ENCODE data around the gene EDAR.

EDAR gene

GRCh38 chr2:108988796-108989713, at the start of gene EDAR:
EDAR (minus strand) TSS chr2:108989220; CDS start chr2:108931014, 58,206 bp downstream.
- peak; percentile 29 for ATAC-seq
- H3K4me3 Mint-ChIP-seq, result peak within 1 kb of the TSS; percentile 36
- peaks cover 30% of the 10 kb centered on the region for H3K27me3 Mint-ChIP-seq
- H3K27ac Mint-ChIP-seq, result no peak within 1 kb of the TSS
- no peaks in the 10 kb centered on the region for H3K36me3 Mint-ChIP-seq
- peaks cover 7% of the 10 kb centered on the region for H3K4me1 Mint-ChIP-seq
- no peaks in the 10 kb centered on the region for H3K9me3 Mint-ChIP-seq

GRCh38 chr2:109033171-109033570, 44.2 kb upstream of the EDAR start:
- Mint-ChIP-seq H3K4me1 (peaks cover 16% of the 10 kb centered on the region), H3K27me3 (no peaks in the 10 kb centered on the region), H3K27ac (no peak overlapping the region), H3K9me3 (no peaks in the 10 kb centered on the region), H3K36me3 (no peaks in the 10 kb centered on the region), H3K4me3 (no peak overlapping the region)
- ATAC-seq, result no peak

DNA sequence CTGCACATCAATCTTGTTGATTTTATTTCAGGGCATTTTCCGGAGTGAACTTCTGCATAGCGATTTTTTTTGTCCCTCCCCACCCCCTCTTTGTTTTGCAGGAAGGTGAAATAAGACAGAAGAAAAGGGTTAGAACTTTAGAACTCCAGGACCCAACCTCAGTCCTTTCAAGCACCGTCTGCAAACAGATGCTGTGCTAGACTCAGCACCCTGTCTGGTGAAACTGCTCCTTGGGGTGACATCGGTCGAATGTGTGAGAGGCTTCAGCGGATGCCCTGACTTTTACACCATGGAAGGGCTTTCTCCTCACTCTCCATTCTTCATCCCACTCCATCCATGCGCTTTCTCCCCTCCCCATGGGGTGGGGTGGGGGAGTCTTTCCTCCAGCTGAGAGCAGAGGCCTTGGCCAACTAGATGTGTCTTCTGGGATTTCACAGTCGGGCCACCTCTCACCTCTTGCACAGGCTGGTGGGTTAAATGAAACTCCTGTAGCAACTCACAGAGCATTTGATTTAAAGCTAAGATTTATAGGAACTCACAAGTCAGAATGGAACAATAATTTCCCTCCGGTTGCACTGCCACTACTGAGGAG, 43.3 kb upstream of the EDAR start:
- Mint-ChIP-seq H3K36me3 (no peaks in the 10 kb centered on the region), H3K27ac (peak overlapping the region; percentile 33), H3K27me3 (no peaks in the 10 kb centered on the region), H3K9me3 (no peaks in the 10 kb centered on the region), H3K4me3 (peak overlapping the region; percentile 78), H3K4me1 (peaks cover 16% of the 10 kb centered on the region)
- no peak for ATAC-seq

- no peaks in the 10 kb centered on the region for H3K36me3 Mint-ChIP-seq
- peak; percentile 74 for ATAC-seq
- H3K4me1 Mint-ChIP-seq, result peaks cover 16% of the 10 kb centered on the region
- H3K9me3 Mint-ChIP-seq, result no peaks in the 10 kb centered on the region
- peak overlapping the region; percentile 33 for H3K27ac Mint-ChIP-seq
- no peaks in the 10 kb centered on the region for H3K27me3 Mint-ChIP-seq
- H3K4me3 Mint-ChIP-seq, result peak overlapping the region; percentile 78
Observed at GRCh38 chr2:109031476-109032228, 42.6 kb upstream of the EDAR start.

DNA sequence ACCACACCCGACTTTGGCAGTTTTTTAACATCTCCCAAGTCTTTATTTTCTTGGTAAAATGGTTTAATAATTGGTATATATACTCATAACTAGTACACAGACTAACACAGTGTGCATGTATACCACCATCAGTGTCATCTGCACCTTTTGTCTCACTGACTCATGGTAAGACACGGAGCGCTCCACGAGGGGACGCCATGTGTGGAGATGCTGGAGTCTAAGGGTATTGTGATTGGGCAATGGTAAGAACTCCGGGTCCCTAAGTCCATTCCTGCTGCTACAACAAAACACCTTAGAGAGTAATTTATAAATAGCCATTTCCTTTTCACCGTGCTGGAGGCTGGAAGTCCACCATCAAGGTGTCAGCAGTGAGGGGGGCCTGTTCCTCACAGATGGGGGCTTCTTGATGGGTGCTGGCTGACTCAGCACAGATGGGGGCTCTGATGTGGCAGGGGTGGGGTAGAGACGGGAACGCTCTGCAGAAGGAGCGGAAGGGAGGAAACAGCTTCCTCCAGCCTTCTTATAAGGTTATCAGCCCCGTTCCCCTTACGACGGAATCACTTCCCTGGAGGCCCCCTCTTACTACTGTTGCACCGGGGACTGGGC, 42.0 kb upstream of the EDAR start:
- Mint-ChIP-seq H3K27me3 (no peaks in the 10 kb centered on the region), H3K27ac (peak overlapping the region; percentile 33), H3K9me3 (no peaks in the 10 kb centered on the region), H3K4me1 (peaks cover 16% of the 10 kb centered on the region), H3K36me3 (no peaks in the 10 kb centered on the region), H3K4me3 (peak overlapping the region; percentile 78)
- ATAC-seq, result peak; percentile 22

GRCh38 chr2:109029490-109030201, 40.6 kb upstream of the EDAR start:
- no peaks in the 10 kb centered on the region for H3K36me3 Mint-ChIP-seq
- no peak overlapping the region for H3K4me3 Mint-ChIP-seq
- H3K9me3 Mint-ChIP-seq, result no peaks in the 10 kb centered on the region
- H3K27ac Mint-ChIP-seq, result no peak overlapping the region
- H3K27me3 Mint-ChIP-seq, result no peaks in the 10 kb centered on the region
- peaks cover 16% of the 10 kb centered on the region for H3K4me1 Mint-ChIP-seq
- ATAC-seq, result no peak

DNA sequence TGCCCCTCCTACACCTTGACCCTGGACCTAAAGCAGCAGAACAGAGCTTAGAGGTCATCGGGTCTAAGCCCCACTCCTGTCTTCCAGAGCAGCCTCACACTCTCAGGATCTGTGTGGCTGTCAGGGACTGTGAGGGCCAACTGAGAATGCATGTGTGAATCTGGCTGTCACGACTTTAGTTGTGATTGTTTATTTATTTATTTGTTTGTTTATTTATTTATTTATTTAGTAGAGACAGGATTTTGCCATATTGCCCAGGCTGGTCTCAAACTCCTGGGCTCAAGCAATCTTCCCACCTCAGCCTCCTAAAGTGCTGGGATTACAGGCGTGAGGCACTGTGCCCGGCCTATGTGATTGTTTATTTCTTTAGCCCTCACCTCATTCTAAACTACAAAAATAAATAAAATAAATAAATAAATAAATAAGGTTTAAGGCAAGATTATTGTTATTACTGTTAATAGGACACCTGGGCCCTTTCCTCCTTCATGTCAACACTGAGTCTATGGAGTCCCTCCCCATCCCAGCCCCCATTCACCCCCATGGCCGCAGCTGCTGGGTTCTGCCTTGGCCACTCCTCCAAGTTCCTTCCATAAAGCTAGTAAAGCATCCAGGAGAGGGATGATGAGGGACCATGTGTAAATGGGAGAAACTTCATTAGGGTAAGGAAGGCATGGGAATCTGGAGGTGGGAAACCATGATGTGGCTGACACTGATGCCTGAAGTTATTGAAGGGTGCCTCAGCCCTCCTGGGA, 39.9 kb upstream of the EDAR start:
- Mint-ChIP-seq H3K27ac (no peak overlapping the region), H3K36me3 (no peaks in the 10 kb centered on the region), H3K4me1 (peaks cover 16% of the 10 kb centered on the region), H3K27me3 (no peaks in the 10 kb centered on the region), H3K9me3 (no peaks in the 10 kb centered on the region), H3K4me3 (no peak overlapping the region)
- no peak for ATAC-seq

- Mint-ChIP-seq H3K4me1 (peaks cover 16% of the 10 kb centered on the region), H3K9me3 (no peaks in the 10 kb centered on the region), H3K27me3 (no peaks in the 10 kb centered on the region), H3K36me3 (no peaks in the 10 kb centered on the region), H3K4me3 (no peak overlapping the region), H3K27ac (no peak overlapping the region)
- no peak for ATAC-seq
Observed at GRCh38 chr2:109028277-109028676, 39.3 kb upstream of the EDAR start.

GRCh38 chr2:109027702-109028101, 38.7 kb upstream of the EDAR start:
- no peak for ATAC-seq
- Mint-ChIP-seq H3K36me3 (no peaks in the 10 kb centered on the region), H3K4me3 (no peak overlapping the region), H3K27ac (no peak overlapping the region), H3K9me3 (no peaks in the 10 kb centered on the region), H3K4me1 (peaks cover 16% of the 10 kb centered on the region), H3K27me3 (no peaks in the 10 kb centered on the region)

- Mint-ChIP-seq H3K4me1 (no peaks in the 10 kb centered on the region), H3K36me3 (no peaks in the 10 kb centered on the region), H3K9me3 (no peaks in the 10 kb centered on the region), H3K27ac (no peak overlapping the region), H3K27me3 (peaks cover 20% of the 10 kb centered on the region), H3K4me3 (no peak overlapping the region)
- no peak for ATAC-seq
Observed at GRCh38 chr2:109024477-109024876, 35.5 kb upstream of the EDAR start.

DNA sequence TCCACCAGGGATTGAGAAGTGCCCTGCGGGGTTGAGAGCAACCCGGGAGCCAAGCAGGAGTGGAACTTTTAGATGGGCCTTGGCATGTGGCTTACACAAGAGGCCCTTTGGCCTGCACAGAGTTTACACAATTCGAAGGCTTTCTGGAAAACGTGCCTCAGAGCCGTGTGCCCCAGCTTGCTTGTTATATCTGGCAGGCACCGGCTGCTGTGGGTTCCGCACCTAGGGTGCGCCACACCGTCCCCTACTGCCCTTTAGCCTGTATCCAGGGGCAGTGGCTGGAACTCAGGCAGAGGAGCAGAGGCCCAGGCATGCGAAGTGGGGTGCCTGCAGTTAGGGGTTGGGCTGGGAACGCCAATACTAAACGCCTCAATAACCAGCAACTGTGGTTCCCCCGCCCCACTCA, 32.9 kb upstream of the EDAR start:
- H3K36me3 Mint-ChIP-seq, result no peaks in the 10 kb centered on the region
- H3K9me3 Mint-ChIP-seq, result no peaks in the 10 kb centered on the region
- no peak for ATAC-seq
- no peak overlapping the region for H3K4me3 Mint-ChIP-seq
- no peak overlapping the region for H3K27ac Mint-ChIP-seq
- H3K4me1 Mint-ChIP-seq, result no peaks in the 10 kb centered on the region
- H3K27me3 Mint-ChIP-seq, result peaks cover 38% of the 10 kb centered on the region

GRCh38 chr2:109020217-109020637, 31.2 kb upstream of the EDAR start:
- Mint-ChIP-seq H3K36me3 (no peaks in the 10 kb centered on the region), H3K9me3 (no peaks in the 10 kb centered on the region), H3K27ac (no peak overlapping the region), H3K4me3 (no peak overlapping the region), H3K4me1 (no peaks in the 10 kb centered on the region), H3K27me3 (peaks cover 45% of the 10 kb centered on the region)
- ATAC-seq, result no peak

DNA sequence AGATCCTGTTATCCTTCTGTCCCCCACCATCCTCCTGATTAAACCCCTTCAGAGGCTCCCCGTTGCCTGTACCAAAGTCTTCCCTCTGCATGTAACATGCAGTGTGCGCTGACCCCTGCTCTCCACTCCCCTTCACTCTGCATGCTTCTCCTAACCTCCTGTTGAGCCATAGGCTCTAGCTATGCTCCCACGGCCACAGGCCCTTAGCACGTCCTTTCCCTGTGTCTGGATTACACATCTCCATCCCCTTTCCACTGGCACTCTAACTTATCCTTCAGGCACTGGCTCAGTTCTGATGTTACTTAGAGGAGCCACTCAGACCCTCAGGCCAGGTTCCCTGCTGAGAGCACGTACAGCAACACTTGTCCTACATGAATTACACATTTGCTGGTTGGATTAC, 29.4 kb upstream of the EDAR start:
- Mint-ChIP-seq H3K9me3 (no peaks in the 10 kb centered on the region), H3K4me3 (no peak overlapping the region), H3K4me1 (no peaks in the 10 kb centered on the region), H3K27ac (no peak overlapping the region), H3K27me3 (peaks cover 45% of the 10 kb centered on the region), H3K36me3 (no peaks in the 10 kb centered on the region)
- ATAC-seq, result no peak

- Mint-ChIP-seq H3K4me3 (no peak overlapping the region), H3K36me3 (no peaks in the 10 kb centered on the region), H3K9me3 (no peaks in the 10 kb centered on the region), H3K27ac (no peak overlapping the region), H3K4me1 (no peaks in the 10 kb centered on the region), H3K27me3 (peaks cover 45% of the 10 kb centered on the region)
- ATAC-seq, result no peak
Observed at GRCh38 chr2:109017017-109017416, 28.0 kb upstream of the EDAR start.

All from stimulated activated memory B cell treated with anti-CD40 and anti-IgM and Interleukin-4, amounts not matched to agents 10 μg/mL and 1 μg/mL and 100 μg/mL, for 72 hours (primary cell).